Measurements from ENCODE around the gene LMNB1. TPM values are rescaled to one million over a fixed set of nuclear protein-coding genes. Genes with fewer than 3 reads are reported as not detected.
"Not testable (repeated sequence)": the region's sequence is repeated elsewhere in the genome, so short reads cannot be mapped to it uniquely, and the experiment has no call there.

LMNB1 gene
- total RNA-seq = 115 and 186 TPM in 2 replicates
- polyA plus RNA-seq = 17.9 and 20.7 TPM in 2 replicates

GRCh38 chr5:126776499-126777256 is at the start of gene LMNB1:
TSS of gene LMNB1 (plus strand) at chr5:126777136. CDS start at chr5:126777509, 373 bp downstream.
- peaks cover 5% of the 10 kb centered on the region for H3K4me1 ChIP-seq (ENCODE audit: low read depth)
- no peaks in the 10 kb centered on the region for H3K36me3 ChIP-seq
- H3K9me3 ChIP-seq (ENCODE audit: low read depth) = no peaks in the 10 kb centered on the region
- peak within 1 kb of the TSS; percentile 85 for H3K27ac ChIP-seq
- DNase-seq (ENCODE audit: low read depth in 1 of 2, low spot score in 1 of 2) = peak; percentile 97 to 98
- peak within 1 kb of the TSS; percentile 62 for H3K4me3 ChIP-seq
- H3K27me3 ChIP-seq = no peaks in the 10 kb centered on the region
- no peak for TF ChIP-seq CTCF (IDR thresholded peaks at IDR 0.05; ENCODE audit: low read depth, low read length)

- H3K27ac ChIP-seq = no peak overlapping the region
- peaks cover 4% of the 10 kb centered on the region for H3K4me1 ChIP-seq (ENCODE audit: low read depth)
- no peaks in the 10 kb centered on the region for H3K36me3 ChIP-seq
- peak in 1 of 2 donors; percentile 23 for DNase-seq (ENCODE audit: low read depth in 1 of 2, low spot score in 1 of 2)
- H3K9me3 ChIP-seq (ENCODE audit: low read depth) = no peaks in the 10 kb centered on the region
- H3K4me3 ChIP-seq = no peak overlapping the region
- H3K27me3 ChIP-seq = no peaks in the 10 kb centered on the region
- no peak for TF ChIP-seq CTCF (IDR thresholded peaks at IDR 0.05; ENCODE audit: low read depth, low read length)
These were observed 44.2 kb upstream of the LMNB1 start for GRCh38 chr5:126732716-126733115.

- H3K4me1 ChIP-seq (ENCODE audit: low read depth); H3K27me3 ChIP-seq; H3K27ac ChIP-seq; DNase-seq (ENCODE audit: low read depth in 1 of 2, low spot score in 1 of 2); H3K4me3 ChIP-seq; H3K9me3 ChIP-seq (ENCODE audit: low read depth); H3K36me3 ChIP-seq: not testable (repeated sequence)
These were observed 42.4 kb upstream of the LMNB1 start for GRCh38 chr5:126734573-126734972.

GRCh38 chr5:126736141-126736540 is 40.8 kb upstream of the LMNB1 start:
- no peak for TF ChIP-seq CTCF (IDR thresholded peaks at IDR 0.05; ENCODE audit: low read depth, low read length)

GRCh38 chr5:126741361-126741760 is 35.6 kb upstream of the LMNB1 start:
- Histone ChIP-seq H3K27ac (no peak overlapping the region), H3K9me3 (ENCODE audit: low read depth) (no peaks in the 10 kb centered on the region), H3K4me1 (ENCODE audit: low read depth) (peaks cover 10% of the 10 kb centered on the region), H3K4me3 (no peak overlapping the region), H3K27me3 (no peaks in the 10 kb centered on the region), H3K36me3 (no peaks in the 10 kb centered on the region)
- no peak for DNase-seq (ENCODE audit: low read depth in 1 of 2, low spot score in 1 of 2)
- no peak for TF ChIP-seq CTCF (IDR thresholded peaks at IDR 0.05; ENCODE audit: low read depth, low read length)

More at GRCh38 chr5:126736141-126736540, 40.8 kb upstream of the LMNB1 start:
- DNase-seq (ENCODE audit: low read depth in 1 of 2, low spot score in 1 of 2) = no peak
- Histone ChIP-seq H3K4me1 (ENCODE audit: low read depth) (peaks cover 4% of the 10 kb centered on the region), H3K36me3 (no peaks in the 10 kb centered on the region), H3K27ac (no peak overlapping the region), H3K9me3 (ENCODE audit: low read depth) (no peaks in the 10 kb centered on the region), H3K27me3 (no peaks in the 10 kb centered on the region), H3K4me3 (no peak overlapping the region)

GRCh38 chr5:126742425-126742824 is 34.5 kb upstream of the LMNB1 start:
- no peaks in the 10 kb centered on the region for H3K9me3 ChIP-seq (ENCODE audit: low read depth)
- H3K27me3 ChIP-seq = no peaks in the 10 kb centered on the region
- no peak for TF ChIP-seq CTCF (IDR thresholded peaks at IDR 0.05; ENCODE audit: low read depth, low read length)
- no peak overlapping the region for H3K4me3 ChIP-seq
- H3K27ac ChIP-seq = peak overlapping the region; percentile 30
- no peaks in the 10 kb centered on the region for H3K36me3 ChIP-seq
- DNase-seq (ENCODE audit: low read depth in 1 of 2, low spot score in 1 of 2) = no peak
- H3K4me1 ChIP-seq (ENCODE audit: low read depth) = peaks cover 16% of the 10 kb centered on the region

All from cardiac muscle cell (in vitro differentiated cells and primary cell).